ENCODE data around the gene FMOD.

The FMOD gene

DNA sequence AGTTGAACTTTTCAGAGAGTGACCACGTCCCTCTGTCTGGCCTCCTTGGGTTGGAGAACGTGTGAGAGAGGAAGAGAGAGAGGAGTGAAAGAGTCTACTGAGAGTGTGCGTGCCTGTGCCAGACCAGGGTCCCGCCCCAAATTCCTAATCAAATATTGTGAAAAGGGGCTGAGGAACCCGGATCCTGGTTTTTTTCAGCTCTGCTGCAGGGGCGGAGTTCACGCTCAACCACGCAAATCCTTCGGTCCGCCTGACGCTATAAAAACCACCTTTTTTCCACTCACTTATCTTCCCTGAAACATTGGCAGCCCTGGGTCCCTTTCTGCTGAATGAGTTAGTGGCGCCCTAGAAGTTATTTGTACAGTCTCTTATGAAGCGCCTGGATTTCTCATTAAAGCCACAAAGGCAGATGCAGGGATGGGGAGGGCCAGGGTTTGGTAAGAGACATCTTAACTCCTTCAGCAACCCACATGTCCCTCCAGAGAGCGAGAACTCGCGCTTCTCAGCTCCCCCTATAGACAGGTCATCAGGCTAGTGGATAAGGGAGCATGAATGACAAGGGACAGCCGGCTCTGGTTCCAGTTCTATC lies at the start of gene FMOD:
TSS of gene FMOD (minus strand) at position 86 of the 589 bp plus-strand sequence. CDS start 2,852 bp downstream, outside the sequence.
- Histone ChIP-seq H4K20me1 (ENCODE audit: insufficient read depth) (no peaks in the 10 kb centered on the region), H3K4me1 (ENCODE audit: low read depth, poor library complexity, severe bottlenecking) (no peaks in the 10 kb centered on the region), H3K9ac (no peak within 1 kb of the TSS), H3K27ac (no peak within 1 kb of the TSS), H3K79me2 (ENCODE audit: insufficient read depth, low read depth) (no peaks in the 10 kb centered on the region), H3K4me2 (no peak within 1 kb of the TSS), H3K4me3 (IDR thresholded peaks at IDR 0.05; ENCODE audit: insufficient read depth, low read depth, low read length) (no peak within 1 kb of the TSS), H3K36me3 (ENCODE audit: insufficient read depth) (no peaks in the 10 kb centered on the region), H2AFZ (ENCODE audit: low read depth) (no peak within 1 kb of the TSS), H3K27me3 (ENCODE audit: insufficient read depth, low read depth) (no peaks in the 10 kb centered on the region)
- TF ChIP-seq, protein P1, sequence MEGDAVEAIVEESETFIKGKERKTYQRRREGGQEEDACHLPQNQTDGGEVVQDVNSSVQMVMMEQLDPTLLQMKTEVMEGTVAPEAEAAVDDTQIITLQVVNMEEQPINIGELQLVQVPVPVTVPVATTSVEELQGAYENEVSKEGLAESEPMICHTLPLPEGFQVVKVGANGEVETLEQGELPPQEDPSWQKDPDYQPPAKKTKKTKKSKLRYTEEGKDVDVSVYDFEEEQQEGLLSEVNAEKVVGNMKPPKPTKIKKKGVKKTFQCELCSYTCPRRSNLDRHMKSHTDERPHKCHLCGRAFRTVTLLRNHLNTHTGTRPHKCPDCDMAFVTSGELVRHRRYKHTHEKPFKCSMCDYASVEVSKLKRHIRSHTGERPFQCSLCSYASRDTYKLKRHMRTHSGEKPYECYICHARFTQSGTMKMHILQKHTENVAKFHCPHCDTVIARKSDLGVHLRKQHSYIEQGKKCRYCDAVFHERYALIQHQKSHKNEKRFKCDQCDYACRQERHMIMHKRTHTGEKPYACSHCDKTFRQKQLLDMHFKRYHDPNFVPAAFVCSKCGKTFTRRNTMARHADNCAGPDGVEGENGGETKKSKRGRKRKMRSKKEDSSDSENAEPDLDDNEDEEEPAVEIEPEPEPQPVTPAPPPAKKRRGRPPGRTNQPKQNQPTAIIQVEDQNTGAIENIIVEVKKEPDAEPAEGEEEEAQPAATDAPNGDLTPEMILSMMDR (conservative IDR thresholded peaks at IDR 0.05; ENCODE audit: low read depth, low read length) = no peak

DNA sequence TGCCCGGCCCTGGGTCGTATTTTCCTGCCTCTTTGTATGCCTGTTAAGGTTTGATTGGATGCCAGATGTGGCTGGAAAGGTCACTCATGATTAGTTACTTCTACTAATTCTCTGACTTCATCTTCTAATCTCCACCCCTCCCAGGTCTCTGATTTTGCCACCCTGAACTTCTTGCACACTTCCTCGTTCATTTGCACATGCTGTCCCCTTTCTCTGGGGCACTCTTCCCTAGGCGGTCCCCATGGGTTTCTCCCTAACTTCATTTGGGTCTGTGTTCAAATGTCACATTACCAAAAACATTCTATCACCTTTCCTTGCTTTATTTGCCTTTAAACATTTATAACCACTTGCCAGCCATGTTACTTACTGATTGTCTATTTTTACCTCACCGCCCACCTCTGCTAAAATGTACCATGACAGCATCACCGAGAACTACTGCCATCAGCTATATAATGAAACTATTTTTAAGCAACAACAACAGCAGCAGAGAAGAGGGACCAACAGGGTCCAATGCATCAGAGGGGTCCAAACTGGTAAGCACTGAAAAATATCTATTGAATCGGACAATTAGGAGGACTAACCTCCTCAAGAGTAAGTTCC lies 45.8 kb upstream of the FMOD start:
- Histone ChIP-seq H2AFZ (ENCODE audit: low read depth) (no peak overlapping the region), H3K27me3 (ENCODE audit: insufficient read depth, low read depth) (no peaks in the 10 kb centered on the region)
- TF ChIP-seq, protein P1 (conservative IDR thresholded peaks at IDR 0.05; ENCODE audit: low read depth, low read length) = no peak

DNA sequence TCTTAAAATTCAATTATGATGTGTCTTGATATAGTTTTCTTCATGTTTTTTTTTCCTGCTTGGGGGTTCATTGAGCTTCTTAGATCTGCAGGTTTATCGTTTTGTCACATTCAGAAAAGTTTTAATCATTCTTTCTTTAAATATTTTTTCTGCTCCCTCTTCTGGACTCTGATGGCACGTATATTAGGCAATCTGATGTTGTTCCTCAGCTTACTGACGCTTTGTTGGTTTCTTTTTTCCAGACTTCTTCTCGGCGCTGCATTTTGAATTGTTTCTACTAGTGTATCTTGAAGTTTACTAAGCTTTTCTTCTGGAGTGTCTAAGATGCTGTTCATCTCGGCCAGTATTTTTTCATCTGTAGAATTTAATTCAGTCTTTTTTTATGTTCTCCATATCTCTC lies 44.8 kb upstream of the FMOD start:
- Histone ChIP-seq H3K27ac (no peak overlapping the region), H3K4me1 (ENCODE audit: low read depth, poor library complexity, severe bottlenecking) (no peaks in the 10 kb centered on the region), H3K4me2 (no peak overlapping the region), H3K27me3 (ENCODE audit: insufficient read depth, low read depth) (no peaks in the 10 kb centered on the region), H3K79me2 (ENCODE audit: insufficient read depth, low read depth) (no peaks in the 10 kb centered on the region), H3K9ac (no peak overlapping the region), H3K4me3 (IDR thresholded peaks at IDR 0.05; ENCODE audit: insufficient read depth, low read depth, low read length) (no peak overlapping the region), H3K36me3 (ENCODE audit: insufficient read depth) (no peaks in the 10 kb centered on the region), H4K20me1 (ENCODE audit: insufficient read depth) (no peaks in the 10 kb centered on the region), H2AFZ (ENCODE audit: low read depth) (no peak overlapping the region)
- TF ChIP-seq, protein P1 (conservative IDR thresholded peaks at IDR 0.05; ENCODE audit: low read depth, low read length) = no peak

More for the DNA sequence above, 45.8 kb upstream of the FMOD start:
- Histone ChIP-seq H3K79me2 (ENCODE audit: insufficient read depth, low read depth) (no peaks in the 10 kb centered on the region), H3K4me2 (no peak overlapping the region), H3K27ac (no peak overlapping the region), H3K4me1 (ENCODE audit: low read depth, poor library complexity, severe bottlenecking) (no peaks in the 10 kb centered on the region), H3K4me3 (IDR thresholded peaks at IDR 0.05; ENCODE audit: insufficient read depth, low read depth, low read length) (no peak overlapping the region), H4K20me1 (ENCODE audit: insufficient read depth) (no peaks in the 10 kb centered on the region), H3K36me3 (ENCODE audit: insufficient read depth) (no peaks in the 10 kb centered on the region), H3K9ac (no peak overlapping the region)

DNA sequence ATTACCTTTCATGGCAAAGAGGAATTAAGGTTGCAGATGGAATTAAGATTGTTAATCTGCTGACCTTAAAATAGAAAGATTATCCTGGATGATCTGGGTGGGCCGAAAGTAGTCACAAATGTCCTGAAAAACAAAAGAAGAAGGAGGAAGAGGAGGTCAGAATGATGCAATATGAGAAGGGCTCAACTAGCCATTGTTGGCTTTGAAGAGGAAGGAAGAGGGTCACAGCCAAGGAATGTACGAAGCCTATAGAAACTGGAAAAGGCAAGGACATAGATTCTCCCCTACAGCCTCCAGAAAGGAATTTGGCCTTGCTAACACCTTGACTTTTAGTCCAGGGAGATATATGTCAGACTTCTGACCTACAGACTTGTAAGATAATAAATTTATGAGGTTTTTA lies 39.4 kb upstream of the FMOD start:
- H3K4me3 ChIP-seq (IDR thresholded peaks at IDR 0.05; ENCODE audit: insufficient read depth, low read depth, low read length) = no peak overlapping the region
- no peaks in the 10 kb centered on the region for H4K20me1 ChIP-seq (ENCODE audit: insufficient read depth)
- no peaks in the 10 kb centered on the region for H3K79me2 ChIP-seq (ENCODE audit: insufficient read depth, low read depth)
- no peak overlapping the region for H3K9ac ChIP-seq
- TF ChIP-seq, protein P1 (conservative IDR thresholded peaks at IDR 0.05; ENCODE audit: low read depth, low read length) = no peak
- H3K27ac ChIP-seq = no peak overlapping the region
- no peak overlapping the region for H2AFZ ChIP-seq (ENCODE audit: low read depth)
- no peaks in the 10 kb centered on the region for H3K4me1 ChIP-seq (ENCODE audit: low read depth, poor library complexity, severe bottlenecking)
- H3K36me3 ChIP-seq (ENCODE audit: insufficient read depth) = no peaks in the 10 kb centered on the region
- H3K4me2 ChIP-seq = no peak overlapping the region
- H3K27me3 ChIP-seq (ENCODE audit: insufficient read depth, low read depth) = no peaks in the 10 kb centered on the region

Measured in KMS-11 (cell line).